OCI-LY1 (cell line): ENCODE measurements around the gene PLPP4.

Source experiments
- H2AFZ ChIP-seq: fragments of 200-600 bp; sonication (generic), shearing (Covaris generic); 2 replicates; pipeline ENCODE4 v1.6.0; 2014; ENCODE audit warnings: antibody characterized with exemption, mild to moderate bottlenecking, low read length
- H3F3A ChIP-seq: fragments of 200-600 bp; sonication (generic), shearing (Covaris generic); 2 replicates; pipeline ENCODE4 v1.6.0; 2014; ENCODE audit warnings: mild to moderate bottlenecking, antibody characterized with exemption, low read length, moderate library complexity; ENCODE audit not compliant: insufficient read depth
- H3K27ac ChIP-seq: fragments of 200-600 bp; sonication (generic); 2 replicates; pipeline ENCODE4 v1.5.1; 2014; ENCODE audit warnings: low read length, mixed run types, mild to moderate bottlenecking, low read depth; ENCODE audit not compliant: poor library complexity, severe bottlenecking
- H3K27me3 ChIP-seq: fragments of 200-600 bp; sonication (generic); 2 replicates; pipeline ENCODE4 v1.6.0; 2014; ENCODE audit warnings: antibody characterized with exemption, mild to moderate bottlenecking, low read length, moderate library complexity; ENCODE audit not compliant: insufficient read depth
- H3K36me3 ChIP-seq: fragments of 200-600 bp; sonication (generic); 2 replicates; pipeline ENCODE4 v1.6.1; 2014; ENCODE audit warnings: mild to moderate bottlenecking, antibody characterized with exemption, low read length, moderate library complexity, mixed read lengths; ENCODE audit not compliant: insufficient read depth
- H3K4me1 ChIP-seq: fragments of 200-600 bp; sonication (generic); 2 replicates; pipeline ENCODE4 v1.5.1; 2014; ENCODE audit warnings: mild to moderate bottlenecking, low read length, moderate library complexity; ENCODE audit not compliant: insufficient read depth, severe bottlenecking
- H3K4me2 ChIP-seq: fragments of 200-600 bp; sonication (generic), shearing (Covaris generic); 2 replicates; pipeline ENCODE4 v1.6.1; 2014; ENCODE audit warnings: low read length
- H3K4me3 ChIP-seq: fragments of 200-600 bp; sonication (generic); 2 replicates; pipeline ENCODE4 v1.5.1; 2014; ENCODE audit warnings: low read length, low read depth, mild to moderate bottlenecking, mixed read lengths; ENCODE audit not compliant: poor library complexity, severe bottlenecking
- H3K79me2 ChIP-seq: fragments of 200-600 bp; shearing (Covaris generic); 2 replicates; pipeline ENCODE4 v1.6.1; 2016; ENCODE audit warnings: mixed run types, low read length, mixed read lengths; ENCODE audit not compliant: insufficient read depth
- H3K9ac ChIP-seq: fragments of 200-600 bp; sonication (generic), shearing (Covaris generic); 2 replicates; pipeline ENCODE4 v1.6.1; 2014; ENCODE audit warnings: mild to moderate bottlenecking, low read length, mixed read lengths
- H3K9me2 ChIP-seq: fragments of 200-600 bp; sonication (generic), shearing (Covaris generic); 2 replicates; pipeline ENCODE4 v1.6.1; 2014; ENCODE audit warnings: low read depth, mild to moderate bottlenecking, low read length, mixed read lengths
- H3K9me3 ChIP-seq: fragments of 200-600 bp; shearing (Covaris generic); 2 replicates; pipeline ENCODE4 v1.6.1; 2014; ENCODE audit warnings: low read length, mixed read lengths
- H4K20me1 ChIP-seq: fragments of 200-600 bp; sonication (generic), shearing (Covaris generic); 2 replicates; pipeline ENCODE4 v1.6.0; 2016; ENCODE audit warnings: mild to moderate bottlenecking, low read length; ENCODE audit not compliant: insufficient read depth
- EZH2 ChIP-seq: fragments of 200-600 bp; sonication (generic), shearing (Covaris generic); IDR thresholded peaks from 2 replicates; pipeline ENCODE4 v1.8.0; 2017; ENCODE audit warnings: borderline replicate concordance, mixed run types, mild to moderate bottlenecking, antibody characterized with exemption, low read length, moderate library complexity, mixed read lengths
- TF ChIP-seq, protein P1 (sequence below): fragments of 200-600 bp; sonication (generic), shearing (Covaris generic); IDR thresholded peaks from 2 replicates; pipeline ENCODE4 v1.5.1; 2017; ENCODE audit warnings: mild to moderate bottlenecking, antibody characterized with exemption, low read length, moderate library complexity, mixed read lengths

PLPP4 gene

DNA sequence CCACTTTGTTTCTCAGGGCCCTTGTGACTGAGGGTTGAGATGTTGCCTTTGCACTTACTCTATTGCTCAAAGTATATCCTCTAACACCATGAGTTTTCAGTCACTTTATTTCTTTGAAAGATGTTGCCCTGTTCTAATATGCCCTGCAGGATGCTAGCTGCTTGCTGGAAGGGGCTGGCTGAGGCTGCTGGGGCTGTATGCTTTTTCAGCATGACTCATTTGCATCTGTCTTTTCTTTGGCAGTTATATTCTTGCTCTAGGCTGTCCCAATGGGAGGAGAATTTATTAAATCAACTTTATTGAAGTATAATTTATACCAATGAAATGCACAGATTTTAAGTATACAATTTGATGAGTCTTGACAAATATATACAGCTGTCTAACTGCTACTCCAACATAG is 157.7 kb downstream of the PLPP4 start:
- H3K4me1 ChIP-seq, result no peaks in the 10 kb centered on the region
- no peaks in the 10 kb centered on the region for H3F3A ChIP-seq
- H3K36me3 ChIP-seq, result no peaks in the 10 kb centered on the region
- no peak overlapping the region for H3K9ac ChIP-seq
- H3K27me3 ChIP-seq, result no peaks in the 10 kb centered on the region
- H3K9me2 ChIP-seq, result no peaks in the 10 kb centered on the region
- H2AFZ ChIP-seq, result no peak overlapping the region
- no peaks in the 10 kb centered on the region for H3K79me2 ChIP-seq
- no peaks in the 10 kb centered on the region for H4K20me1 ChIP-seq
- TF ChIP-seq, protein P1, sequence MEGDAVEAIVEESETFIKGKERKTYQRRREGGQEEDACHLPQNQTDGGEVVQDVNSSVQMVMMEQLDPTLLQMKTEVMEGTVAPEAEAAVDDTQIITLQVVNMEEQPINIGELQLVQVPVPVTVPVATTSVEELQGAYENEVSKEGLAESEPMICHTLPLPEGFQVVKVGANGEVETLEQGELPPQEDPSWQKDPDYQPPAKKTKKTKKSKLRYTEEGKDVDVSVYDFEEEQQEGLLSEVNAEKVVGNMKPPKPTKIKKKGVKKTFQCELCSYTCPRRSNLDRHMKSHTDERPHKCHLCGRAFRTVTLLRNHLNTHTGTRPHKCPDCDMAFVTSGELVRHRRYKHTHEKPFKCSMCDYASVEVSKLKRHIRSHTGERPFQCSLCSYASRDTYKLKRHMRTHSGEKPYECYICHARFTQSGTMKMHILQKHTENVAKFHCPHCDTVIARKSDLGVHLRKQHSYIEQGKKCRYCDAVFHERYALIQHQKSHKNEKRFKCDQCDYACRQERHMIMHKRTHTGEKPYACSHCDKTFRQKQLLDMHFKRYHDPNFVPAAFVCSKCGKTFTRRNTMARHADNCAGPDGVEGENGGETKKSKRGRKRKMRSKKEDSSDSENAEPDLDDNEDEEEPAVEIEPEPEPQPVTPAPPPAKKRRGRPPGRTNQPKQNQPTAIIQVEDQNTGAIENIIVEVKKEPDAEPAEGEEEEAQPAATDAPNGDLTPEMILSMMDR, result no peak
- TF ChIP-seq EZH2, result no peak
- H3K4me2 ChIP-seq, result no peak overlapping the region
- H3K4me3 ChIP-seq, result no peak overlapping the region
- H3K27ac ChIP-seq, result no peak overlapping the region
- H3K9me3 ChIP-seq, result peaks cover 3% of the 10 kb centered on the region; the same call in 1 of the 2 replicates

DNA sequence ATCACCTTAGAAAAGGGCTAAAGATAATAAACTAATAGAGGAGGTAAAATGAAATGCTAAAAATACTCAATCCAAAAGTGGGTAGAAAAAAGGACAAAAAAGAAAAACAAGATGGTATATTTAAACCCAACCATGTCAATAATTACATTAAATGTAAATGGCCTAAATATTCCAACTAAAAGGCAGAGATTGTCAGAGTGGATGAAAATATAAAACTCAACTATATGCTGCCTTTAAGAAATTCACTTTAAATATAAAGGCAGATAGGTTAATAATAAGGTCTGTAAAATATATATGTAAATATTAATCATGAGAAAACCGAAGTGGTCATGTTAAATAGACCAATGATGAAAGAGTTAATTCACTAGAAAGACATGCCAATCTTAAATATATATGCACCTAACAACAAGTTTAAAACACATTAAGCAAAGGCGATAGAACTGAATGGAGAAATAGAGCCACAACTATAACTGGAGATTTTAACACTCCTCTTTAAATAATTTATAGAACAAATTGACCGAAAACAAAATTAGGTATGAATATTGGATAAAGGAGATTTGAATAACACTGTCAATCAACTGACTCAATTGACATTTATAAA is 159.4 kb downstream of the PLPP4 start:
- H3K36me3 ChIP-seq, result no peaks in the 10 kb centered on the region
- no peaks in the 10 kb centered on the region for H3K9me2 ChIP-seq
- no peaks in the 10 kb centered on the region for H3K27me3 ChIP-seq
- H2AFZ ChIP-seq, result no peak overlapping the region
- H3K4me2 ChIP-seq, result no peak overlapping the region
- H3K9me3 ChIP-seq, result peaks cover 3% of the 10 kb centered on the region; the same call in 1 of the 2 replicates
- no peaks in the 10 kb centered on the region for H3K4me1 ChIP-seq
- TF ChIP-seq, protein P1, result no peak
- no peak for TF ChIP-seq EZH2
- H3K9ac ChIP-seq, result no peak overlapping the region
- no peaks in the 10 kb centered on the region for H3F3A ChIP-seq
- no peaks in the 10 kb centered on the region for H3K79me2 ChIP-seq
- no peak overlapping the region for H3K27ac ChIP-seq
- H3K4me3 ChIP-seq, result no peak overlapping the region
- H4K20me1 ChIP-seq, result no peaks in the 10 kb centered on the region

DNA sequence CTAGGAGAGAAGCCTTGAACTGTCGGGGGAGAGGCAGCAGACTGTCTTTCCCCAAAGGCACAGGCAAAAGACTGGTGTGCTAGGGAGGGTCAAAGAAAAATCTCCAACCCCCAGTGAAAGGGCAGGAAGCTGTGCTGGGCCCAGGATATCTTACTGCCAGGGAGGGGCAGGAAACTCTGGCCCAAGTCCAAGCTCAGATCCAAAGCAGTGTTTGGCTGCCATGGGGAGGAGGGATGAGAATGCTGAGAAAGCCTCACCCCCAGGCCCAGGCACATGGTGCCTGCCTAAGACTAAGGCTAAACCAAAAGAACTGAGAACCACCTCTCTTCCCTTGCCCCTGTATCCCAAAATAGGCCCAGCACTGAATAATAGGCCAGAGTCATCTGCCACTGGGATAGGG is 171.2 kb downstream of the PLPP4 start:
- Histone ChIP-seq H3K9me2 (no peaks in the 10 kb centered on the region), H3K4me2 (no peak overlapping the region), H3F3A (no peaks in the 10 kb centered on the region), H3K4me3 (no peak overlapping the region), H3K36me3 (no peaks in the 10 kb centered on the region), H3K27me3 (no peaks in the 10 kb centered on the region), H3K4me1 (no peaks in the 10 kb centered on the region), H3K9me3 (no peaks in the 10 kb centered on the region), H3K79me2 (no peaks in the 10 kb centered on the region), H2AFZ (no peak overlapping the region), H3K9ac (no peak overlapping the region), H4K20me1 (no peaks in the 10 kb centered on the region), H3K27ac (no peak overlapping the region)
- TF ChIP-seq, protein P1, result no peak
- TF ChIP-seq EZH2, result no peak
